ENCODE measurements around the gene CCL11.
A peak's percentile ranks its signal among the peaks of the same experiment; 100 is the strongest.

- TF ChIP-seq REST (IDR thresholded peaks at IDR 0.05): no peak
- no peak for TF ChIP-seq HES2 (IDR thresholded peaks at IDR 0.05)
- no peak for TF ChIP-seq CTCF (IDR thresholded peaks at IDR 0.05)
- TF ChIP-seq RCOR1 (IDR thresholded peaks at IDR 0.05; ENCODE audit: low read depth, low read length): no peak
- TF ChIP-seq MYC (IDR thresholded peaks at IDR 0.05; ENCODE audit: borderline replicate concordance, low read length): no peak
- TF ChIP-seq CHD2 (IDR thresholded peaks at IDR 0.05; ENCODE audit: low read length, partially characterized antibody): no peak
- TF ChIP-seq POLR2A (IDR thresholded peaks at IDR 0.05; ENCODE audit: low read length): no peak
- TF ChIP-seq BHLHE40 (IDR thresholded peaks at IDR 0.05; ENCODE audit: low read depth, low read length): no peak
- TF ChIP-seq EP300 (IDR thresholded peaks at IDR 0.05): peak in 1 of 2 experiments; percentile 81; a peak in 3 of 5 replicates
- TF ChIP-seq MAX (IDR thresholded peaks at IDR 0.05): peak; percentile 81
- 0 out of 2 replicates have a peak, but pooled peaks have one; percentile 41 for TF ChIP-seq PBX3 (IDR thresholded peaks at IDR 0.05)
- TF ChIP-seq RAD21 (conservative IDR thresholded peaks at IDR 0.05 in 1 of 2, IDR thresholded peaks at IDR 0.05 in 1 of 2): 0 out of 5 replicates have a peak, but pooled peaks of 1 of the 2 experiments have one; percentile 23
- no peak for TF ChIP-seq ZC3H11A (IDR thresholded peaks at IDR 0.05)
- no peak for TF ChIP-seq MAZ (IDR thresholded peaks at IDR 0.05; ENCODE audit: borderline replicate concordance, low read depth, low read length)
Measured at GRCh38 chr17:34252444-34253138, 33.0 kb upstream of the CCL11 start.

All from A549 (cell line).